NCI-H2171 (cell line): ENCODE measurements around the gene FSCN2.
"Not testable (repeated sequence)": the region's sequence is repeated elsewhere in the genome, so short reads cannot be mapped to it uniquely, and the experiment has no call there.

Experiments
- DNase-seq: peaks from one replicate; lab custom pipeline; 2025; lab: John Stamatoyannopoulos, UW

Gene FSCN2

GRCh38 chr17:81526662-81527571 lies 1.3 kb upstream of the FSCN2 start:
- no peak for DNase-seq

- DNase-seq, result no peak
These were observed 140 bp downstream of the FSCN2 start for GRCh38 chr17:81528384-81528650.

- DNase-seq, result no peak
These were observed 667 bp downstream of the FSCN2 start for GRCh38 chr17:81528651-81529436.

GRCh38 chr17:81529437-81529803 lies 1.2 kb downstream of the FSCN2 start:
- DNase-seq, result no peak

- not testable (repeated sequence) for DNase-seq
These were observed 2.8 kb downstream of the FSCN2 start for GRCh38 chr17:81531013-81531412.

- not testable (repeated sequence) for DNase-seq
These were observed 3.8 kb downstream of the FSCN2 start for GRCh38 chr17:81531998-81532404.

GRCh38 chr17:81532490-81533287 lies 4.5 kb downstream of the FSCN2 start:
- no peak for DNase-seq

GRCh38 chr17:81533339-81534141 lies 5.4 kb downstream of the FSCN2 start:
- DNase-seq, result no peak

- no peak for DNase-seq
These were observed 6.2 kb downstream of the FSCN2 start for GRCh38 chr17:81534157-81535006.

- no peak for DNase-seq
These were observed 6.8 kb downstream of the FSCN2 start for GRCh38 chr17:81535007-81535328.

GRCh38 chr17:81535480-81536298 lies 7.5 kb downstream of the FSCN2 start:
- no peak for DNase-seq

GRCh38 chr17:81536299-81537290 lies 8.4 kb downstream of the FSCN2 start:
- DNase-seq, result no peak

- peak; percentile 72 for DNase-seq
These were observed 9.2 kb downstream of the FSCN2 start for GRCh38 chr17:81537343-81537855.

- peak; percentile 88 for DNase-seq
These were observed 9.8 kb downstream of the FSCN2 start for GRCh38 chr17:81537856-81538555.

GRCh38 chr17:81538651-81539570 lies 10.7 kb downstream of the FSCN2 start:
- DNase-seq, result no peak

- DNase-seq, result no peak
These were observed 11.4 kb downstream of the FSCN2 start for GRCh38 chr17:81539571-81539900.
